Gastrocnemius medialis (tissue), 4 donors: ENCODE results near the gene FAM107B. TPM values are rescaled to one million over a fixed set of nuclear protein-coding genes. Genes with fewer than 3 reads are reported as not detected.
A peak's percentile ranks its signal among the peaks of the same experiment; 100 is the strongest.

ENCODE experiments used
- ATAC-seq, 2 donors: fragments of 150-250 bp; one replicate each; pipeline ENCODE4 v1.9.1; 2016
- DNase-seq, 2 donors: peaks; one replicate each; pipeline ENCODE4 v3.0.0-alpha.2; 2019
- H3K27ac ChIP-seq, 4 donors: fragments of 200-600 bp; sonication (generic); 1 replicate in 1 of 4; 2 replicates in 3 of 4; pipeline ENCODE4 v1.5.1; 2016 to 2018; ENCODE audit warnings: mild to moderate bottlenecking in 2 of 4, moderate library complexity in 1 of 4
- H3K27me3 ChIP-seq, 3 donors: fragments of 200-600 bp; sonication (generic) in 2 of 3; 1 replicate in 1 of 3; 2 replicates in 2 of 3; pipeline versions ENCODE4 v1.5.1 to v1.6.0; 2016 to 2019; ENCODE audit warnings: mild to moderate bottlenecking in 1 of 3, moderate library complexity in 1 of 3
- H3K36me3 ChIP-seq, 2 donors: fragments of 200-600 bp; sonication (generic) in 1 of 2; one replicate each; pipeline ENCODE4 v1.5.1; 2017 to 2018
- H3K4me1 ChIP-seq, 2 donors: fragments of 200-600 bp; sonication (generic) in 1 of 2; one replicate each; pipeline ENCODE4 v1.5.1; 2016 to 2017; ENCODE audit warnings: mild to moderate bottlenecking in 2 of 2
- H3K4me3 ChIP-seq, 4 donors: fragments of 200-600 bp; sonication (generic) in 3 of 4; 1 replicate in 1 of 4; 2 replicates in 3 of 4; pipeline ENCODE4 v1.5.1; 2016 to 2019; ENCODE audit warnings: mild to moderate bottlenecking in 2 of 4
- H3K9me3 ChIP-seq, 3 donors: fragments of 200-600 bp; sonication (generic) in 2 of 3; 1 replicate in 1 of 3; 2 replicates in 2 of 3; pipeline ENCODE4 v1.5.1; 2016 to 2019
- CTCF ChIP-seq, 5 experiments: fragments of 450-650 bp in 3 of 5; fragments of 200-600 bp in 2 of 5; sonication (generic) in 2 of 5; IDR thresholded peaks in 4 of 5; conservative IDR thresholded peaks in 1 of 5; 1 replicate in 4 of 5; 2 replicates in 1 of 5; pipeline ENCODE4 v1.5.1; 2016 to 2019; ENCODE audit warnings: antibody characterized with exemption in 5 of 5, mild to moderate bottlenecking in 3 of 5, moderate library complexity in 3 of 5
- POLR2A ChIP-seq, 2 donors: fragments of 450-650 bp; IDR thresholded peaks; one replicate each; pipeline ENCODE4 v1.6.1; 2017; ENCODE audit warnings: antibody characterized with exemption in 2 of 2, mild to moderate bottlenecking in 2 of 2, moderate library complexity in 2 of 2
- in situ Hi-C, 4 donors: fragments of 200-750 bp; cut with MboI; loops; one replicate each; pipeline versions ENCODE4 v1.15.0 to v1.8.0; 2017; ENCODE audit warnings: low sequenced_read_pairs in 4 of 4
- intact Hi-C: fragments of 100-400 bp; cut with DNase I; formaldehyde crosslinking; loops from one replicate; pipeline ENCODE4 v1.15.1; 2023; ENCODE audit warnings: low total_unique reads
- total RNA-seq, 4 donors: library from RNA; depleted of rRNA; stranded (reverse); fragments of >200 nt; gene quantifications; one replicate each; pipeline versions ENCODE4 v1.1.0 to v1.2.3, GENCODE V29; 2016

Gene FAM107B
- total RNA-seq, 4 donors from 2014 or later, result 1.5 to 3.7 (median 2.6) TPM

- no peaks in the 10 kb centered on the region for H3K36me3 ChIP-seq
- H3K9me3 ChIP-seq, result no peaks in the 10 kb centered on the region
- no peak for TF ChIP-seq POLR2A (IDR thresholded peaks at IDR 0.05)
- no peak for TF ChIP-seq CTCF (IDR thresholded peaks at IDR 0.05 in 4 of 5, conservative IDR thresholded peaks at IDR 0.05 in 1 of 5)
- peaks cover 0 to 5% of the 10 kb centered on the region in 2 donors for H3K4me1 ChIP-seq
- H3K4me3 ChIP-seq, result no peak overlapping the region
- in situ Hi-C loops, result no loop called here
- ATAC-seq (peak in 1 of 2 donors; percentile 36), DNase-seq (no peak)
- intact Hi-C loops, result no loop called here
- H3K27ac ChIP-seq, result no peak overlapping the region
- H3K27me3 ChIP-seq, result no peaks in the 10 kb centered on the region
These were observed 220.0 kb downstream of the FAM107B start for GRCh38 chr10:14554491-14555205.

GRCh38 chr10:14554091-14554490, 220.6 kb downstream of the FAM107B start:
- Histone ChIP-seq H3K27ac (no peak overlapping the region), H3K27me3 (no peaks in the 10 kb centered on the region), H3K4me1 (peaks cover 0 to 5% of the 10 kb centered on the region in 2 donors), H3K9me3 (no peaks in the 10 kb centered on the region), H3K4me3 (no peak overlapping the region), H3K36me3 (no peaks in the 10 kb centered on the region)
- no peak for ATAC-seq
- intact Hi-C loops, result no loop called here
- in situ Hi-C loops, result no loop called here
- no peak for DNase-seq
- TF ChIP-seq CTCF (IDR thresholded peaks at IDR 0.05 in 4 of 5, conservative IDR thresholded peaks at IDR 0.05 in 1 of 5) (no peak), POLR2A (IDR thresholded peaks at IDR 0.05) (no peak)

GRCh38 chr10:14553448-14553847, 221.2 kb downstream of the FAM107B start:
- Histone ChIP-seq H3K27ac (no peak overlapping the region), H3K4me1 (peaks cover 0 to 5% of the 10 kb centered on the region in 2 donors), H3K9me3 (no peaks in the 10 kb centered on the region), H3K36me3 (no peaks in the 10 kb centered on the region), H3K4me3 (no peak overlapping the region), H3K27me3 (no peaks in the 10 kb centered on the region)
- no peak for DNase-seq
- intact Hi-C loops (no loop called here), in situ Hi-C loops (no loop called here)
- TF ChIP-seq CTCF (IDR thresholded peaks at IDR 0.05 in 4 of 5, conservative IDR thresholded peaks at IDR 0.05 in 1 of 5), result no peak
- no peak for TF ChIP-seq POLR2A (IDR thresholded peaks at IDR 0.05)
- no peak for ATAC-seq

- in situ Hi-C loops, result no loop called here
- H3K27ac ChIP-seq, result no peak overlapping the region
- H3K4me1 ChIP-seq, result peaks cover 0 to 5% of the 10 kb centered on the region in 2 donors
- H3K36me3 ChIP-seq, result no peaks in the 10 kb centered on the region
- DNase-seq, result no peak
- H3K27me3 ChIP-seq, result no peaks in the 10 kb centered on the region
- no peak for TF ChIP-seq CTCF (IDR thresholded peaks at IDR 0.05 in 4 of 5, conservative IDR thresholded peaks at IDR 0.05 in 1 of 5)
- TF ChIP-seq POLR2A (IDR thresholded peaks at IDR 0.05), result no peak
- H3K4me3 ChIP-seq, result no peak overlapping the region
- intact Hi-C loops, result no loop called here
- no peaks in the 10 kb centered on the region for H3K9me3 ChIP-seq
- ATAC-seq, result no peak
These were observed 222.7 kb downstream of the FAM107B start for GRCh38 chr10:14552015-14552414.
